ENCODE measurements around the gene MORF4L2. TPM values are rescaled to one million over a fixed set of nuclear protein-coding genes. Genes with fewer than 3 reads are reported as not detected.
"Not testable (repeated sequence)": the region's sequence is repeated elsewhere in the genome, so short reads cannot be mapped to it uniquely, and the experiment has no call there.

The MORF4L2 gene
- total and polyA plus RNA-seq, 2 experiments from 2014 or later: 311 to 315 TPM

DNA sequence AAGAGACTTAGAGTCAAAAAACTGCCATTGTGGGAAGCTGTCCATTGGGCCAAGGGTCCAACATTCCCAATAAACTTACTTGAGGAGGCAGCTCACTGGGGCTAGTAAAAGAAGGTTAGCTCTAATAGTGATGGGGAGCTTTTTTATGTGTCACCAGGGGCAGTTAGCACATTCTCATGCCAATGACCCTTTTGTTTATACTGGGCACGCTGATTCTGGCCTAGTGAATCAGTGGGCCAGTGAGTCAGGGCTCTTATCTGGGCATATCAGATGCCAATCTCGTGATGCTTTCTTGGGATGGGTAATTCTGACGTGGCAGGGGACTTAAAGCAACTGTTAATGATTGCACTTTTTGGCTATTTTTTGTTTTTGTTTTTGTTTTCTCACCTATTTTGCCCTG, 29.9 kb downstream of the MORF4L2 start (continued):
- TF ChIP-seq REST (IDR thresholded peaks at IDR 0.05; ENCODE audit: unreplicated experiment) (no peak), NANOG (IDR thresholded peaks at IDR 0.05; ENCODE audit: borderline replicate concordance) (no peak), JUNB (IDR thresholded peaks at IDR 0.05; ENCODE audit: unreplicated experiment) (no peak), CREB1 (CRISPR knock-in tag; IDR thresholded peaks at IDR 0.05; ENCODE audit: low read depth) (no peak), EZH2 (IDR thresholded peaks at IDR 0.05; ENCODE audit: low read depth, unreplicated experiment) (no peak), POLR2AphosphoS5 (IDR thresholded peaks at IDR 0.05; ENCODE audit: low read depth) (no peak)
- TF ChIP-seq, protein P1, sequence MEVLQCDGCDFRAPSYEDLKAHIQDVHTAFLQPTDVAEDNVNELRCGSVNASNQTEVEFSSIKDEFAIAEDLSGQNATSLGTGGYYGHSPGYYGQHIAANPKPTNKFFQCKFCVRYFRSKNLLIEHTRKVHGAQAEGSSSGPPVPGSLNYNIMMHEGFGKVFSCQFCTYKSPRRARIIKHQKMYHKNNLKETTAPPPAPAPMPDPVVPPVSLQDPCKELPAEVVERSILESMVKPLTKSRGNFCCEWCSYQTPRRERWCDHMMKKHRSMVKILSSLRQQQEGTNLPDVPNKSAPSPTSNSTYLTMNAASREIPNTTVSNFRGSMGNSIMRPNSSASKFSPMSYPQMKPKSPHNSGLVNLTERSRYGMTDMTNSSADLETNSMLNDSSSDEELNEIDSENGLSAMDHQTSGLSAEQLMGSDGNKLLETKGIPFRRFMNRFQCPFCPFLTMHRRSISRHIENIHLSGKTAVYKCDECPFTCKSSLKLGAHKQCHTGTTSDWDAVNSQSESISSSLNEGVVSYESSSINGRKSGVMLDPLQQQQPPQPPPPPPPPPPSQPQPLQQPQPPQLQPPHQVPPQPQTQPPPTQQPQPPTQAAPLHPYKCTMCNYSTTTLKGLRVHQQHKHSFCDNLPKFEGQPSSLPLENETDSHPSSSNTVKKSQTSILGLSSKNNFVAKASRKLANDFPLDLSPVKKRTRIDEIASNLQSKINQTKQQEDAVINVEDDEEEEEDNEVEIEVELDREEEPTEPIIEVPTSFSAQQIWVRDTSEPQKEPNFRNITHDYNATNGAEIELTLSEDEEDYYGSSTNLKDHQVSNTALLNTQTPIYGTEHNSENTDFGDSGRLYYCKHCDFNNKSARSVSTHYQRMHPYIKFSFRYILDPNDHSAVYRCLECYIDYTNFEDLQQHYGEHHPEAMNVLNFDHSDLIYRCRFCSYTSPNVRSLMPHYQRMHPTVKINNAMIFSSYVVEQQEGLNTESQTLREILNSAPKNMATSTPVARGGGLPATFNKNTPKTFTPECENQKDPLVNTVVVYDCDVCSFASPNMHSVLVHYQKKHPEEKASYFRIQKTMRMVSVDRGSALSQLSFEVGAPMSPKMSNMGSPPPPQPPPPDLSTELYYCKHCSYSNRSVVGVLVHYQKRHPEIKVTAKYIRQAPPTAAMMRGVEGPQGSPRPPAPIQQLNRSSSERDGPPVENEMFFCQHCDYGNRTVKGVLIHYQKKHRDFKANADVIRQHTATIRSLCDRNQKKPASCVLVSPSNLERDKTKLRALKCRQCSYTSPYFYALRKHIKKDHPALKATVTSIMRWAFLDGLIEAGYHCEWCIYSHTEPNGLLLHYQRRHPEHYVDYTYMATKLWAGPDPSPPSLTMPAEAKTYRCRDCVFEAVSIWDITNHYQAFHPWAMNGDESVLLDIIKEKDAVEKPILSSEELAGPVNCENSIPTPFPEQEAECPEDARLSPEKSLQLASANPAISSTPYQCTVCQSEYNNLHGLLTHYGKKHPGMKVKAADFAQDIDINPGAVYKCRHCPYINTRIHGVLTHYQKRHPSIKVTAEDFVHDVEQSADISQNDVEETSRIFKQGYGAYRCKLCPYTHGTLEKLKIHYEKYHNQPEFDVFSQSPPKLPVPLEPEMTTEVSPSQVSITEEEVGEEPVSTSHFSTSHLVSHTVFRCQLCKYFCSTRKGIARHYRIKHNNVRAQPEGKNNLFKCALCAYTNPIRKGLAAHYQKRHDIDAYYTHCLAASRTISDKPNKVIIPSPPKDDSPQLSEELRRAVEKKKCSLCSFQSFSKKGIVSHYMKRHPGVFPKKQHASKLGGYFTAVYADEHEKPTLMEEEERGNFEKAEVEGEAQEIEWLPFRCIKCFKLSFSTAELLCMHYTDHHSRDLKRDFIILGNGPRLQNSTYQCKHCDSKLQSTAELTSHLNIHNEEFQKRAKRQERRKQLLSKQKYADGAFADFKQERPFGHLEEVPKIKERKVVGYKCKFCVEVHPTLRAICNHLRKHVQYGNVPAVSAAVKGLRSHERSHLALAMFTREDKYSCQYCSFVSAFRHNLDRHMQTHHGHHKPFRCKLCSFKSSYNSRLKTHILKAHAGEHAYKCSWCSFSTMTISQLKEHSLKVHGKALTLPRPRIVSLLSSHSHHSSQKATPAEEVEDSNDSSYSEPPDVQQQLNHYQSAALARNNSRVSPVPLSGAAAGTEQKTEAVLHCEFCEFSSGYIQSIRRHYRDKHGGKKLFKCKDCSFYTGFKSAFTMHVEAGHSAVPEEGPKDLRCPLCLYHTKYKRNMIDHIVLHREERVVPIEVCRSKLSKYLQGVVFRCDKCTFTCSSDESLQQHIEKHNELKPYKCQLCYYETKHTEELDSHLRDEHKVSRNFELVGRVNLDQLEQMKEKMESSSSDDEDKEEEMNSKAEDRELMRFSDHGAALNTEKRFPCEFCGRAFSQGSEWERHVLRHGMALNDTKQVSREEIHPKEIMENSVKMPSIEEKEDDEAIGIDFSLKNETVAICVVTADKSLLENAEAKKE (CRISPR knock-in tag; IDR thresholded peaks at IDR 0.05): no peak

DNA sequence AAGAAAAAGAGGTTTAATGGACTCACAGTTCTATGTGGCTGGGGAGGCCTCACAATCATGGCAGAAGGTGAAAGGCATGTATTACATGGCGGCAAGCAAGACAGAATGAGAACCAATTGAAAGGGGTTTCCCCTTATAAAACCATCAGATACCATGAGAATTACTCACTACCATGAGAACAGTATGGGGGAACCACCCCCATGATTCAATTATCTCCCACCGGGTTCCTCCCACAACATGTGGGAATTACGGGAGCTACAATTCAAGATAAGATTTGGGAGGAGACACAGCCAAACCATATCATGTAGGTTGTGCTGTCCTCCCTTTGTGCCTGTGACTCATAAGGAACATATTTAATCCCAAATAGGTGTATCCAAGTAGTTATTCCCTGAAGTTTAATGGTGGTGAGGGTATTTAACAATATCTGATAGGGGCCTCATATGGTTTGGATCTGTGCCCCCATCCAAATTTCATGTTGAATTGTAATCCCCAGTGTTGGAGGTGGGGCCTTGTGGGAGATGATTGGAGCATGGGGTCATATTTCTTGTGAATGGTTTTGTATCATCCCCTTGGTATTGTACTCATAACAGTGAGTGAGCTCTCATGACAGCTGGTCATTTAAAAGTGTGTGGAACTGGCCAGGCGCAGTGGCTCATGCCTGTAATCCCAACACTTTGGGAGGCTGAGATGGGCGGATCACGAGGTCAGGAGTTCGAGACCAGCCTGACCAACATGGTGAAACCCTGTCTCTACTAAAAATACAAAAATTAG, 31.1 kb downstream of the MORF4L2 start:
- H3K79me2 ChIP-seq (replicated peaks; ENCODE audit: insufficient read depth); H3K4me2 ChIP-seq; H3K27me3 Mint-ChIP-seq (ENCODE audit: insufficient read depth, low read depth, poor library complexity); H3K27ac Mint-ChIP-seq; ATAC-seq; H3K9me2 ChIP-seq (ENCODE audit: insufficient read depth); H3K4me3 ChIP-seq; H3K27me3 ChIP-seq (ENCODE audit: insufficient read depth); H3K9me3 Mint-ChIP-seq; H3K27ac ChIP-seq (ENCODE audit: low read depth); H3K36me3 Mint-ChIP-seq (ENCODE audit: low read depth); H3K4me1 Mint-ChIP-seq; H2AFZ ChIP-seq; DNase-seq (ENCODE audit: low spot score); H3K4me1 ChIP-seq (ENCODE audit: insufficient read depth); H3K4me3 Mint-ChIP-seq; H3F3A ChIP-seq (replicated peaks; ENCODE audit: low read depth); H4K20me1 ChIP-seq (replicated peaks; ENCODE audit: insufficient read depth); H3K36me3 ChIP-seq (ENCODE audit: insufficient read depth): not testable (repeated sequence)

Measured in GM23338 (cell line).